Right cardiac atrium (tissue), 5 donors: ENCODE data around the gene TSGA10IP. TPM values are rescaled to one million over a fixed set of nuclear protein-coding genes. Genes with fewer than 3 reads are reported as not detected.

ENCODE experiments used
- polyA plus RNA-seq: library from polyadenylated mRNA; stranded (reverse); fragments of 200-250 nt; gene quantifications from one replicate; pipeline ENCODE4 v1.2.3, GENCODE V29; 2013
- total RNA-seq, 4 donors: library from RNA; stranded (reverse); fragmentation: NEBNext Ultra II Directional; extraction: Animal tissue kit (Norgen Biotek cat#: 25700); gene quantifications; one replicate each; pipeline ENCODE4 v1.2.1, GENCODE V29; 2021
- donor health status: healthy with polysubstance abuse.
- donor health status: DM: no; HTN: yes; CAD: no.
- donor health status: DM: no; HTN: no; CAD: no.
- donor health status: DM: no; HTN: yes; CAD: no; lungs with severe emphysema.
- donor health status: DM: yes; HTN: yes; CAD: no.

The TSGA10IP gene
- total and polyA plus RNA-seq, 5 donors, result not detected

Other genes with a start within 250 kb of the TSGA10IP start
- gene KAT5, start 233.2 kb upstream of the TSGA10IP start, total RNA-seq, result 10 to 100 TPM; 49.0 to 57.2 (median 54.0) TPM
- 49.1 TPM for gene KAT5, start 233.2 kb upstream of the TSGA10IP start, polyA plus RNA-seq
- 10 to 100 TPM; 68.1 to 94.4 (median 76.4) TPM for gene RNASEH2C, start 224.7 kb upstream of the TSGA10IP start, total RNA-seq
- 158 TPM for gene RNASEH2C, start 224.7 kb upstream of the TSGA10IP start, polyA plus RNA-seq
- gene AP5B1, start 164.5 kb upstream of the TSGA10IP start, total RNA-seq, result 10 to 100 TPM in 1 of 4 donors, 1 to 10 TPM in 3; 9.0 to 14.1 (median 9.1) TPM
- gene AP5B1, start 164.5 kb upstream of the TSGA10IP start, polyA plus RNA-seq, result 6.6 TPM
- not detected for gene OVOL1, start 158.4 kb upstream of the TSGA10IP start, total RNA-seq
- gene OVOL1, start 158.4 kb upstream of the TSGA10IP start, polyA plus RNA-seq, result not detected
- gene SNX32, start 111.5 kb upstream of the TSGA10IP start, total RNA-seq, result under 1 TPM in 3 of 4 donors, not detected in 1; 0.20 to 0.88 (median 0.48) TPM
- gene SNX32, start 111.5 kb upstream of the TSGA10IP start, polyA plus RNA-seq, result 0.20 TPM
- 100 to 1,000 TPM; 285 to 470 (median 377) TPM for gene CFL1, start 87.3 kb upstream of the TSGA10IP start, total RNA-seq
- 389 TPM for gene CFL1, start 87.3 kb upstream of the TSGA10IP start, polyA plus RNA-seq
- gene MUS81, start 85.0 kb upstream of the TSGA10IP start, total RNA-seq, result 10 to 100 TPM; 33.3 to 39.5 (median 35.8) TPM
- 44.7 TPM for gene MUS81, start 85.0 kb upstream of the TSGA10IP start, polyA plus RNA-seq
- 100 to 1,000 TPM; 139 to 164 (median 142) TPM for gene EFEMP2, start 72.7 kb upstream of the TSGA10IP start, total RNA-seq
- 128 TPM for gene EFEMP2, start 72.7 kb upstream of the TSGA10IP start, polyA plus RNA-seq
- gene CTSW, start 65.6 kb upstream of the TSGA10IP start, total RNA-seq, result 1 to 10 TPM in 1 of 4 donors, under 1 TPM in 3; 0.45 to 1.7 (median 0.64) TPM
- gene CTSW, start 65.6 kb upstream of the TSGA10IP start, polyA plus RNA-seq, result 0.79 TPM
- gene FIBP, start 57.0 kb upstream of the TSGA10IP start, total RNA-seq, result 10 to 100 TPM; 39.7 to 46.6 (median 42.8) TPM
- gene FIBP, start 57.0 kb upstream of the TSGA10IP start, polyA plus RNA-seq, result 37.8 TPM
- 10 to 100 TPM; 50.8 to 61.3 (median 57.4) TPM for gene CCDC85B, start 54.8 kb upstream of the TSGA10IP start, total RNA-seq
- 80.3 TPM for gene CCDC85B, start 54.8 kb upstream of the TSGA10IP start, polyA plus RNA-seq
- 1 to 10 TPM in 1 of 4 donors, under 1 TPM in 3; 0.57 to 5.5 (median 0.83) TPM for gene FOSL1, start 45.1 kb upstream of the TSGA10IP start, total RNA-seq
- gene FOSL1, start 45.1 kb upstream of the TSGA10IP start, polyA plus RNA-seq, result 2.6 TPM
- gene C11orf68, start 26.4 kb upstream of the TSGA10IP start, total RNA-seq, result 10 to 100 TPM; 31.1 to 41.8 (median 38.7) TPM
- 39.8 TPM for gene C11orf68, start 26.4 kb upstream of the TSGA10IP start, polyA plus RNA-seq
- gene DRAP1, start 26.1 kb upstream of the TSGA10IP start, total RNA-seq, result 10 to 100 TPM; 82.9 to 90.2 (median 85.2) TPM
- gene DRAP1, start 26.1 kb upstream of the TSGA10IP start, polyA plus RNA-seq, result 130 TPM
- gene SART1, start 16.3 kb downstream of the TSGA10IP start, total RNA-seq, result 10 to 100 TPM; 34.3 to 41.7 (median 36.9) TPM
- 41.3 TPM for gene SART1, start 16.3 kb downstream of the TSGA10IP start, polyA plus RNA-seq
- gene EIF1AD, start 56.7 kb downstream of the TSGA10IP start, total RNA-seq, result 10 to 100 TPM; 19.3 to 22.2 (median 20.8) TPM
- 18.5 TPM for gene EIF1AD, start 56.7 kb downstream of the TSGA10IP start, polyA plus RNA-seq
- gene BANF1, start 57.0 kb downstream of the TSGA10IP start, total RNA-seq, result 100 to 1,000 TPM; 175 to 258 (median 218) TPM
- 274 TPM for gene BANF1, start 57.0 kb downstream of the TSGA10IP start, polyA plus RNA-seq
- 1 to 10 TPM; 1.2 to 3.6 (median 2.2) TPM for gene CST6, start 66.5 kb downstream of the TSGA10IP start, total RNA-seq
- gene CST6, start 66.5 kb downstream of the TSGA10IP start, polyA plus RNA-seq, result 2.1 TPM
- not detected for gene CATSPER1, start 81.0 kb downstream of the TSGA10IP start, total RNA-seq
- gene CATSPER1, start 81.0 kb downstream of the TSGA10IP start, polyA plus RNA-seq, result not detected
- gene GAL3ST3, start 103.7 kb downstream of the TSGA10IP start, total RNA-seq, result 10 to 100 TPM; 10.8 to 13.6 (median 12.1) TPM
- gene GAL3ST3, start 103.7 kb downstream of the TSGA10IP start, polyA plus RNA-seq, result 8.9 TPM
- 10 to 100 TPM; 84.4 to 97.7 (median 91.7) TPM for gene SF3B2, start 106.9 kb downstream of the TSGA10IP start, total RNA-seq
- gene SF3B2, start 106.9 kb downstream of the TSGA10IP start, polyA plus RNA-seq, result 62.1 TPM
- gene PACS1, start 124.8 kb downstream of the TSGA10IP start, total RNA-seq, result 10 to 100 TPM; 48.3 to 82.5 (median 56.5) TPM
- 30.9 TPM for gene PACS1, start 124.8 kb downstream of the TSGA10IP start, polyA plus RNA-seq